Astrocyte (in vitro differentiated cells and primary cell): ENCODE measurements around the gene FGGY. TPM values are rescaled to one million over a fixed set of nuclear protein-coding genes. Genes with fewer than 3 reads are reported as not detected.

Experiments used
- DNase-seq: peaks from one replicate; pipeline ENCODE4 v3.0.0-alpha.2; 2010; ENCODE audit warnings: low read depth
- FAIRE-seq: peaks from 2 replicates; lab custom pipeline; 2011; peaks lifted over from hg19 to GRCh38; lab: Jason Lieb, UNC
- H2AFZ ChIP-seq: 2 replicates; pipeline ENCODE4 v1.6.0; 2012; ENCODE audit warnings: low read depth, low read length, inconsistent platforms
- H3K27ac ChIP-seq: 2 replicates; pipeline ENCODE4 v1.5.1; 2011; ENCODE audit warnings: low read depth, low read length, inconsistent platforms
- H3K27me3 ChIP-seq: 2 replicates; pipeline ENCODE4 v1.6.0; 2011; ENCODE audit warnings: low read length, inconsistent platforms; ENCODE audit not compliant: insufficient read depth
- H3K36me3 ChIP-seq: 2 replicates; pipeline ENCODE4 v1.5.1; 2011; ENCODE audit warnings: low read length, inconsistent platforms; ENCODE audit not compliant: insufficient read depth
- H3K4me1 ChIP-seq: 2 replicates; pipeline ENCODE4 v1.5.1; 2011; ENCODE audit warnings: low read length, inconsistent platforms; ENCODE audit not compliant: insufficient read depth
- H3K4me2 ChIP-seq: 2 replicates; pipeline ENCODE4 v1.6.0; 2012; ENCODE audit warnings: low read length, inconsistent platforms
- H3K4me3 ChIP-seq: 2 replicates; pipeline ENCODE4 v1.5.1; 2011; ENCODE audit warnings: low read depth, mild to moderate bottlenecking, low read length, inconsistent platforms; ENCODE audit not compliant: insufficient read depth
- H3K79me2 ChIP-seq: 2 replicates; pipeline ENCODE4 v1.6.0; 2012; ENCODE audit warnings: mild to moderate bottlenecking, low read length, inconsistent platforms; ENCODE audit not compliant: insufficient read depth
- H3K9ac ChIP-seq: 2 replicates; pipeline ENCODE4 v1.6.0; 2012; ENCODE audit warnings: mild to moderate bottlenecking, low read length, inconsistent platforms
- H3K9me3 ChIP-seq: 2 replicates; pipeline ENCODE4 v1.5.1; 2012; ENCODE audit warnings: low read depth, mild to moderate bottlenecking, low read length, inconsistent platforms; ENCODE audit not compliant: insufficient read depth
- H4K20me1 ChIP-seq: 2 replicates; pipeline ENCODE4 v1.6.0; 2012; ENCODE audit warnings: low read length, inconsistent platforms; ENCODE audit not compliant: insufficient read depth
- H3K27ac Mint-ChIP-seq: one replicate; pipeline ENCODE4 v1.8.0; 2021; ENCODE audit warnings: mild to moderate bottlenecking, mixed read lengths; ENCODE audit not compliant: unreplicated experiment
- H3K27me3 Mint-ChIP-seq: one replicate; pipeline ENCODE4 v1.8.0; 2021; ENCODE audit warnings: low read depth, mixed read lengths; ENCODE audit not compliant: unreplicated experiment
- H3K36me3 Mint-ChIP-seq: one replicate; pipeline ENCODE4 v1.8.0; 2021; ENCODE audit warnings: low read depth, mixed read lengths; ENCODE audit not compliant: unreplicated experiment
- H3K4me1 Mint-ChIP-seq: one replicate; pipeline ENCODE4 v1.8.0; 2021; ENCODE audit warnings: low read depth, mixed read lengths; ENCODE audit not compliant: unreplicated experiment
- H3K4me3 Mint-ChIP-seq: one replicate; pipeline ENCODE4 v1.8.0; 2021; ENCODE audit warnings: mild to moderate bottlenecking, moderate library complexity, mixed read lengths; ENCODE audit not compliant: unreplicated experiment
- H3K9me3 Mint-ChIP-seq: one replicate; pipeline ENCODE4 v1.8.0; 2021; ENCODE audit warnings: mild to moderate bottlenecking, mixed read lengths; ENCODE audit not compliant: unreplicated experiment
- CTCF ChIP-seq: IDR thresholded peaks from 2 replicates; pipeline ENCODE4 v1.5.1; 2011; ENCODE audit warnings: low read depth, mild to moderate bottlenecking, inconsistent platforms, low read length, moderate library complexity; ENCODE audit not compliant: insufficient read depth
- EZH2 ChIP-seq: IDR thresholded peaks from 2 replicates; pipeline ENCODE4 v1.6.1; 2012; ENCODE audit warnings: mild to moderate bottlenecking, low read length, inconsistent platforms; ENCODE audit not compliant: insufficient read depth
- total RNA-seq: library from RNA; stranded (reverse); gene quantifications from 2 replicates; pipeline ENCODE4 v1.2.1, GENCODE V29; 2021

The FGGY gene
- total RNA-seq, 1 donor from 2014 or later = 6.8 TPM

- FAIRE-seq = no peak
Observed at GRCh38 chr1:59399642-59400041, 102.7 kb downstream of the FGGY start.

DNA sequence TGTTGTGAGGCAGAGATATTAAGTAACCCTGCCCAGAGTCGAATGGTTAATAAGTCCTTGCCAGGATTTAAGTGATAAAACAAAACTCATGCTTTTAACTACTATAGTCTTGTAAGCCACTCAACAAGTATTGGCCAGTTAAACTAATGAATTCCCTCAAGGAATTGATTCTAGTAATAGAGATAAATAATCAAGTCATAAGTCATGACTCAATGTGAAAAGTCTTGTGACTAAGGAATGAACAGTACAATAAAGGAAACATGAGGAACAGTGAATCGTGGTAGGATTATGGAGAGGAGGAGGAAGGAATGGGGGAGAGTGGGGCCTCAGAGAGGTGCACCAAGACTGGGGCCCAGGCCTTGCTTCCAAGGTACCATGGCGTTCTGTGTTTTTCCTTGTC lies 104.7 kb downstream of the FGGY start:
- no peak overlapping the region for H3K27ac ChIP-seq
- H3K27ac Mint-ChIP-seq = no peak overlapping the region
- no peaks in the 10 kb centered on the region for H3K27me3 Mint-ChIP-seq
- H3K4me1 ChIP-seq = no peaks in the 10 kb centered on the region
- H3K79me2 ChIP-seq = no peaks in the 10 kb centered on the region
- H3K4me3 ChIP-seq = no peak overlapping the region
- DNase-seq (no peak), FAIRE-seq (no peak)
- H3K9me3 ChIP-seq = no peaks in the 10 kb centered on the region
- H3K4me2 ChIP-seq = no peak overlapping the region
- H3K4me1 Mint-ChIP-seq = no peaks in the 10 kb centered on the region
- no peaks in the 10 kb centered on the region for H3K36me3 ChIP-seq
- no peaks in the 10 kb centered on the region for H3K27me3 ChIP-seq
- peaks cover 2% of the 10 kb centered on the region for H3K9me3 Mint-ChIP-seq
- H4K20me1 ChIP-seq = no peaks in the 10 kb centered on the region
- no peak overlapping the region for H3K9ac ChIP-seq
- no peak for TF ChIP-seq CTCF
- TF ChIP-seq EZH2 = no peak
- H2AFZ ChIP-seq = no peak overlapping the region
- H3K36me3 Mint-ChIP-seq = no peaks in the 10 kb centered on the region
- no peak overlapping the region for H3K4me3 Mint-ChIP-seq

More at GRCh38 chr1:59399642-59400041, 102.7 kb downstream of the FGGY start:
- H3K9me3 ChIP-seq = no peaks in the 10 kb centered on the region
- H4K20me1 ChIP-seq = no peaks in the 10 kb centered on the region
- H3K27ac Mint-ChIP-seq = no peak overlapping the region
- no peaks in the 10 kb centered on the region for H3K79me2 ChIP-seq
- no peak overlapping the region for H3K4me2 ChIP-seq
- no peaks in the 10 kb centered on the region for H3K27me3 Mint-ChIP-seq
- H3K27me3 ChIP-seq = no peaks in the 10 kb centered on the region
- H3K4me3 ChIP-seq = no peak overlapping the region
- TF ChIP-seq CTCF = no peak
- no peak for TF ChIP-seq EZH2
- no peaks in the 10 kb centered on the region for H3K36me3 ChIP-seq
- H3K4me1 ChIP-seq = no peaks in the 10 kb centered on the region
- no peak overlapping the region for H3K27ac ChIP-seq
- peaks cover 3% of the 10 kb centered on the region for H3K4me1 Mint-ChIP-seq
- no peak overlapping the region for H3K4me3 Mint-ChIP-seq
- no peaks in the 10 kb centered on the region for H3K9me3 Mint-ChIP-seq
- H3K36me3 Mint-ChIP-seq = no peaks in the 10 kb centered on the region
- no peak overlapping the region for H3K9ac ChIP-seq
- H2AFZ ChIP-seq = no peak overlapping the region
- DNase-seq = no peak

DNA sequence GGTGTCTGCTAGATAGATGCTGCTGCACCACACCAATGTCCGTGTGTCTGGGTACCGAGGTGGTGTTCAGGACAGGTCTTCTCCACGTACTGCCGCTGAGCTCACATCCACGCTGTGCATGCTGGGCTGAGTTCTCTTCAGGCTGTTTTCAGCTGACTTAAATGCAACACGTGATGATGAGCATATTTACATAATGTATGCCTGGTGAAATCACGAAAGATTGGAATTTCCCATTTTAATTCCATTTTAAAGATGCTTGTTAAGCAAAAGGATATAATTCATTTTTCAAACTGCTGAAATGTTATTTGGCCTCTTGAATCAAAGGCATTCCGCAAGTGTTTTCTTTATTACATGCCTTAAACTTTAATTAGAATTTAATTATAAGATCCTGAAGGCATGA lies 107.9 kb downstream of the FGGY start:
- Histone ChIP-seq H3K9me3 (no peaks in the 10 kb centered on the region), H3K4me2 (no peak overlapping the region), H3K36me3 (no peaks in the 10 kb centered on the region), H3K27ac (no peak overlapping the region), H4K20me1 (no peaks in the 10 kb centered on the region), H3K4me1 (no peaks in the 10 kb centered on the region), H2AFZ (no peak overlapping the region), H3K27me3 (no peaks in the 10 kb centered on the region), H3K4me3 (no peak overlapping the region), H3K9ac (no peak overlapping the region), H3K79me2 (no peaks in the 10 kb centered on the region)
- Mint-ChIP-seq H3K9me3 (peaks cover 2% of the 10 kb centered on the region), H3K27me3 (no peaks in the 10 kb centered on the region), H3K27ac (no peak overlapping the region), H3K4me3 (no peak overlapping the region), H3K4me1 (peaks cover 11% of the 10 kb centered on the region), H3K36me3 (no peaks in the 10 kb centered on the region)
- TF ChIP-seq CTCF (no peak), EZH2 (no peak)
- FAIRE-seq = no peak
- DNase-seq = no peak
